GM19099 (cell line): ENCODE measurements around the gene ARHGAP42.

ENCODE experiments used
- POLR2A ChIP-seq: IDR thresholded peaks from 3 replicates; pipeline ENCODE4 v1.6.1; 2011; ENCODE audit warnings: low read depth; ENCODE audit not compliant: insufficient read length; ENCODE audit errors: extremely low read depth

Gene ARHGAP42

DNA sequence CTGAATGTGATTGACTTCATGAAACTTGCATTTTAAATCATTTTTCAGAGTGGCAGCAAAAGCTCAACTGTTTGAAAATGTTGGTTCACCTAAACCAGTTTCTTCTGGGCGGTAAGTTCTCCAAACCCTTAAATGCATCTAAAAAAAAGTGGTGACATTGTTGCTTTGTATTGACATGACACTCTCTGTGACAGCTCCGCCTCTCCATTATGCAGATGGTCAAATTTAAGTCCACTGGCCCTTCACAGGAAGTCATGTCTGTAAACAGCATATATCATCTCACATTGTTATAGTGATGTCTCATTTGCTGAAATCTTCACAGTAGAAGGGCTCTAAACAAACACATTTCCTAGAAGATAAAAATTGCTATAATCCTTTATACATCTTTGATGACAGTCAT is 291.9 kb downstream of the ARHGAP42 start:
- TF ChIP-seq POLR2A = no peak

DNA sequence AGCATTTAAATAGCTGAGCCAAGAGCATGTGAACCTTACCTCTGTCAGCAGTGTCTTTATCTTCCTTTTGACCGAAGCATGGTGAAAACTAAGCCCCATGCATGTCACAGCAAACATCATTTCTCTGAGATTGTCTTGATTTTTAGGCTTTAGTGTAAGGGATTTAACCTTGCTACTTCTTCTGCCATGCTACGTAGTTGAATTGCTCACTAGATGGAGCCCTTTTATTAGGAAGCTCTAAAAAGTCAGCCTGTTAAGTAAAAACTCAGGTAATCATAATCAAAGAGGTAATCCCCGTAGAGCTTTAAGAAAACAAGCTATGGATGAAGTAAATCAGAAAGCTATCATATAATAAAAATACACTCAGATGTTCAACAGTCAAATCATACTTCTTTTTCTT is 293.1 kb downstream of the ARHGAP42 start:
- no peak for TF ChIP-seq POLR2A

DNA sequence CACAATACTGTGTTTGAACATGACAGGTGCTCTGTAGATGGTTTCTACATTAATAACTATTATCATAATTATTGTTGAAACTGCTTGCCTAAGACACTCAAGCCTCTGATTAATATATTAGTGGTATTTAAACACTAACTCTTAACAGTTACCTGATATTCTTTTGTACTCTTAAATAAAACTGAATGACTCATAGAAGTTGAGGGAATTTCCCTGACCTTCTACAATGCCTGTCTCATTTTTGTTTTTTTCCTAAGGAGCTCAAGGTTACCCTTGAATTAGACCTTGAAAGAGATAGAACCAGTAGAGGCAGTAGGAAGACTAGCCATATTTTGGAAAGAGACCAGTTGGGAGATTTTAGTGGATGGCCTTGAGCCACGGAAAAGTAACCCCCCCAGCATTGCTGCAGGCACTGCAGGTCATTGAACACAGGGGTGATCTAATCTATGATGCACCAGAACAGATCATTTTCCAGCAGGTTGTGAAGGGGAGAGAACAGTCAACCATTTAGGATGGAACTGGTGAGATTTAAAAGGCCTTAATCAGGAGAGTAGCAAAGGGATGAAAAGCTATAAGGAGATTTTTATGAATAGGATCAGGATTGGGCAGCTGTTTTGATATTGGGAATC is 294.2 kb downstream of the ARHGAP42 start:
- TF ChIP-seq POLR2A = no peak

DNA sequence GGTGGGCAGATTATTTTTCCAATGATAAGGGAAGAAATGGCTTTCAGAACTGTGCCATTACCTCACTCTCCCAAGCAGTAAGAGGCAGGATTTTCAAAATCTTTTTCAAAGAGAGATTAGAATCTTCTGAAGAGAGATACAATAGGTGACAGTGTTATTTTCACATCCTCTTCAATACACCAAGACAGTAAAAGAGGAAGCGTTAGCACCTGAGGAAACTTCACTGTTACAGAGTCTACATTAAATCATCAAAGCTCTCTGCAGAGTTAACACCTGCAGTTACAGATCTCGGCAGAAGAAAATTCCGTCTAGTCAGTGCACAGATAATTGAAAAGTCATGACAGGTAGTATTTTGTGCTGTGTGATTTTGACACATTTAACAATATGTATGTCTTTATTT is 297.6 kb downstream of the ARHGAP42 start:
- no peak for TF ChIP-seq POLR2A

DNA sequence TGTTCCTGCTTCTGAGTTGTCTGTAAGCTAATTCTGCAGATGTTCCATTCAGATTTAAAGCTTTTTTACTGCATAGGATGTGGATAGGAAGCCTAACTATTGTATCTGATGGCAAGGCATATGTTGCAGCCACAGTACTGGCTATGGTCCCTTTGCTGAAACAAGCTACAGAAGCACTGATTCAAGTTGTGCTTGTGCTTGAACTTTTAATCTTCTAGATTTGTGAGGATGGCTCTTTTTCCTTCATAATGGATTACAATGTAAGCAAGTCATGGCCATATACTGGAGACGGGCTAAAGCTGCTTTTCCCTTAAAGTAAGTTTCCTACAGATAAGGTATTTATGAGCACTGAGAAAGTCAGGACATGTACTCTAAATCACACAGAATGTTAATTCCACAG is 303.8 kb downstream of the ARHGAP42 start:
- TF ChIP-seq POLR2A = no peak

DNA sequence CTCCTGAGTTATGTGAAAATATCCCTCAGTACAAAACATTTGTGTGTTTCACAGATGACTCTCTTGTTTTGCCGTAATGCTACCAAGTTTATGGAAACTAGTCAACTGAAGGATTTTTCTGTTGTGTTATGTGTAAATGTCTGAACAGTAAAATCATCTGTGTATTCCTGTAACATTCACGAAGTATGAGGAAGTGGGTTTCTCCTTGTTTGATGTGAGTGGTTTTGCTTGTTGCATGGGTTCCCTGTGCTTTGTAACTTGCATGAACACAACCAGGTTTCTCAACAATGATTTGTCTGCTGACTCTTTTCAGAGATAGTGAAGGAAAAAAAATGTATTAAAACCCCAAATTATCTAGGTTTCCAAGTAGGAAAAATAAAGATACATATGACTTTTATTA is 304.5 kb downstream of the ARHGAP42 start:
- no peak for TF ChIP-seq POLR2A

DNA sequence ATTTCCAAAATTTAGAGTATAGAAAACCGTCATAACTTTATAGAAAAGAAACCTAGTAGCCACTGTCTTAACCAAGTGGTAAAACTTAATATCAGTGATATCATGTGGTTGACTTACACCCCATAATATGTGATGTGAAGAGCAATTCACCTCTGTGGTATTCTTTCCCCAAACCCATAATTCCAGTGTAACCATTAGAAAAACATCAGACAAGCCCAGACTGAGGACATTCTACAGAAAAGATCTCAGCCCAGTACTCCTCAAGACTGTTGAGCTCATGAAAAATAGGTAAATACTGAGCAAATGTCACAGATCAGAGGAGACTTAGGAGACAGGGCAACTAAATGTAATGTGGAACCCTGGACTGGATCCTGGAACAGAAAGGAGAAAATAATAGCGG is 307.9 kb downstream of the ARHGAP42 start:
- no peak for TF ChIP-seq POLR2A

DNA sequence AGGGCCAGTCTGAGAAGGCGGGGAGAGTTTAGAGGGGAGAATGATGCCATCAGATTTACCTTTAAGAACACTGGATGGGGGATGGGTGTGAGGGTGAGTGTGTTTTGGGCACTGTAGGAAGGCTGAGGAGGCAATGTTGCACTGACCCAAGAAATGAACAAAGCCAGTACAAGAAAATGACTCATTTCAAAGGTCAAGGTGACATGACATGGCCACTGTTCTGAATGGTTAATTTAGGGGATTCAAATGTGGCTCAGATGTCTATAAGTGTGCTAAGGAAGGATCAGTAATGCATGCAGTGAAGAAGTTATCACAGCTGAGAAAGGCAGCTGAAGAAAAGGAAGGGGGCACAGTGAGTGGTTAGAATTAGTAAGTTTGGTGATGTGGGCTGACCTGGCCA is 312.7 kb downstream of the ARHGAP42 start:
- TF ChIP-seq POLR2A = no peak

DNA sequence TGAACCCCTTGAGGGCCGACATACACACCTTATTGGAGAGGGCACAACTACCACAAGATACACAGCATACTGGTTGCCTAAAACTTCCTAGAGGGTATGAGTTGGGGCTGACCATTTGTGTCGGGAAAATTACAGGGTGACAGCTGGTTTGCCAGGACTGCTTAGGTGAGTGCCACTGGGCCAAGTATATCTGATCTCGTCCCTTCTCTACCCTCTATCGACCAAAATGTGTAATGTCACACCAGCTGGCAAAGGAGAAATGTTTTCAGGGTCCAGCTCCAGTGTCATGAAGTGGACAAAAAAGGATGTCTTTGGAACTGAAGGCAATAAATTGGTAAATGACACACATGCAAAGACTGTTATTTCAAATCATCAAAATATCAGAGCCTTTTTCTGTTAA is 316.4 kb downstream of the ARHGAP42 start:
- no peak for TF ChIP-seq POLR2A

DNA sequence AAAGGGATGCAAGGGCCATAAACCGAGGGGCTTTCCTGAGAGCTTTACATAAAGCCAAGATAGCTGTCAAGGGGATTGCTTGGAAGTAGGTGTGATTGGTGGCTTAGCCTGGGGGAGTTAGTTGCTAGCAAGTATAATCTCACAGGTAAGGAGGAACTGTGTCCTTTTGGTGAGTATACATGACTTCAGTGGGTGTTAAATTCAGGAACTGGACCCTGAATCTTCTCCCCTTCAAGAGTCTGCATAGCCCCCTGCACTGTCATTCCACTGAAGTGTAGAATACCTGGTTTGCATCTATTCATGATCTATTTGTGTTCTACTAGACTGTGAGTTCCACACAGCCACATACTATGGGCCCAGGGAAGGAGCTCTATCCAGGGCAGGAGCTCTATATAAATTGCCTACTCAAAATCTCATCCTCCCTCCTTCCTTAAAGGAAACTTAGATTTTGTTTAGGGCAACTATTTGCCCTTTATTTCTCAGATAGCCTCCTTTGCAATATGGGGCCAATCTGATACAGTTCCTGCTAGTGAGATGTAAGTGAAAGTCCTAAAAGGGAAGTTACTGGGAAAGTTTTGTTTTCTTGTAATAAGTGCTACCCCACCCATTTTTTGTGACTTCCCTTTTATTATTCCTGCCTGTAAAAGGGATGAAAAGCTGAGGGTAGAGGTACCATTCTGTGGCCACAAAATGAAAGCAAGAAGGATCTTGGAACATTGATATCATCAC is 322.0 kb downstream of the ARHGAP42 start:
- no peak for TF ChIP-seq POLR2A

DNA sequence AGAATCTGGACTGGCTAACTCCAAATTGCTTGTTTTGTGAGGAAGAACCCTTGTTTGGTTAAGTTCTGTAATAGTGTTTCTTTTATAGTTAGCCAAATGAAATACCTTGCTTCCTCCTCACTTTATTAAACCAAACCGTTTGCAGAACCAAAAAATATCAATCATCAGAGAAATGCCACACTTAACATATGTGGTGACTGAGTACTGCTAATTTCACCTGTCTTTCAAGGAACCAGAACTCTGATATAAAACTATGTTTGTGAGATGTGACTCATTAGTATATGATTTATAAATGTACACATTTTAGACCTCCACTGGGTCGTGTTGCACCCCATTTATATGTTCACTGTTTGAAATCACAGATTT is 322.6 kb downstream of the ARHGAP42 start:
- no peak for TF ChIP-seq POLR2A

DNA sequence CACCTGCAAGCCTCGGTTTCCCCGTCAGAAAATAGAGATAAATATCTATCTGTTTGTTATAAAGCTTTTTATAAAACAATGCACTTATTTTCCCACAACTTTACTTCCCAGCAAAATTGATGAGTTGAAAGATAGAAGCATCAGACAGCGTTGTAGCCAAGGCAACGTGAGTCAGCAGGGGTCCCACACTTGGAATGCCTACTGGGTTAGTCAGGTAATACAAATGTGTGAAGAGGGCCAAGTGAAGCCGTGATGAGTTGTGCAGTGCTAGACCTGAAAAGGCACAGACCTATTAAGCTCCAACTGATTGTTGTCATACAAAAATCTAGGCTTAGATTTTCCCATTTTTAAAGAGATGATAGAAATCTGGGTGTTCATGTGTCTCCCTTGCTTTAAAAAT is 323.8 kb downstream of the ARHGAP42 start:
- no peak for TF ChIP-seq POLR2A

DNA sequence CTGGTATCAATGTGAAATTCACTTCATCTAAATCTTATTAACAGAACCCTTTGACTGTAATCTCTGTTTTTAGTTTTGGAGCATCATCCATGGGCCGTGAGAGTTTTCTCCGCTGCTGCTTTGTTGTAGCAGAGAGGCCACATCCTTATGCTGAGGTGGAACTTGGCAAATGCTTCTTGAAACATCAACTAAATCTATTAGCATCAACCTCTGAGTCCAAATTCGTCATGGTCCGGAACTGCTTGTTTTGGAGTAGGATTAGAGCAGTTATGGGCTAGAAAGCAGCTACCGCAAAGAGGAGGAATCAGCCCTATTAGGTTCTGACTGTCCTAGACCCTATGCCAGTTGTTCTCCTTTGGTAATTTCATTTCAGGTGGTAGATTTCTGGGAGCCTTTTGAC is 324.8 kb downstream of the ARHGAP42 start:
- no peak for TF ChIP-seq POLR2A

DNA sequence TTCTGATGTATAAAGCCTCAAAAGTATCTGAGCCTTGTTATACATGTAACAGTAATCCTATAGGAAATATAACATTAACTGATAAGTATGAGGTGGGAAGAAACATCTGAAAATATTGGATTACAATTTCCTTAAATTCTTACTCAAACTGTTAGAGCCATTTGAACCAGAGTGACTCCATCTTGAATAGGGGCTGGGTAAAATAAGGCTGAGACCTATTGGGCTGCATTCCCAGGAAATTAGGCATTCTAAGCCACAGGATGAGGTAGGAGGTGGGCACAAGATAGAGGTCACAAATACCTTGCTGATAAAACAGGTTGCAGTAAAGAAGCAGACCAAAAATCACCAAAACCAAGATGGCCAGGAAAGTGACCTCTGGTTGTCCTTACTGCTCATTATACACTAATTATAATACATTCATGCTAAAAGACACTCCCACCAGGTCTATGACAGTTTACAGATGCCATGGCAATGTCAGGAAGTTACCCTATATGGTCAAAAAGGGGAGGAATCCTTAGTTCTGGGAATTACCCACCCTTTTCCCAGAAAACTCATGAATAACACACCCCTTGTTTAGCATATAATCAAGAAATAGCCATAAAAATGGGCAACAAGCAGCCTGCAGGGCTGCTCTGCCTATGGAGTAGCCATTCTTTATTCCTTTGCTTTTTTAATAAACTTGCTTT is 327.7 kb downstream of the ARHGAP42 start:
- no peak for TF ChIP-seq POLR2A

DNA sequence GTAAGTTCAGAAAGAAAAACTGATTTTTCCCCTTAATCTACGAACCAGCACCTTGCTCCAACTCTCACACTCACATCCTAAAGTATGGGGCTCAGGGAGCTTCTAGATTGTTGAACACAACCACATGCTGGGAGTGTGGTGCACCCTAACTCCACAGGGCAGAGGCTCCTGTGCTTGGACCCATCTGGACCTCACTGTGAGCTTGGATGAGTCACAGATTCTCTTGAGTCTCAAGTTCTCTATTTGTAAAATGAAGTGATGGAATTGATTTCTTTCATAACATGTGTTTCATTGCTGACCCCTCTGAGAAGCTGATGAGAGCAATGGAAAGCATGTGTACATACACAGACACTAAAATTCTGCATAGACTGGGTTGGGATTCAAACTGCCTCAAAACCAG is 332.8 kb downstream of the ARHGAP42 start:
- no peak for TF ChIP-seq POLR2A

DNA sequence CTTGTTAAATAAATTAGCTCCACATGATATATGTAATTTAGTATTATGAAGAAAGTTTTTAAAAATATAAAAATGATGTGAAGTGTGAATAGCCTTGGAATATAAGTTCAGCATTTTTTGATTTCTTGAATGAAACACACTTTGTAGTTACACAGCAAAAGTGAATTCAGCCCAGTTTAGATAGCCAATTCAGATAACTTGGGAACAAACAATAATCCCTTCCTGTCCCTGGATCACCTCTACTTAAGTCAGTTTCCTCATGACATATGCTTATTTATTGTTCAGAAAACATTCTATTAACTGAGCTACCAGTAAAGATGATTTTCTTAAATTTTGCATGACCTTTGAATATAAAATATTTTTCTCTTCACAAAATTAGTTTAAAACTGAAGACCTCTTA is 335.2 kb downstream of the ARHGAP42 start:
- no peak for TF ChIP-seq POLR2A
